AG09319 (cell line): Measurements from ENCODE around the gene SLC2A9.

ENCODE experiments used
- DNase-seq: peaks from one replicate; pipeline ENCODE4 v3.0.0-alpha.2; 2010; ENCODE audit warnings: low read depth; ENCODE audit errors: extremely low read depth
- CTCF ChIP-seq: IDR thresholded peaks from 2 replicates; pipeline ENCODE4 v1.5.1; 2011; ENCODE audit warnings: low read depth, mild to moderate bottlenecking, inconsistent platforms, low read length, moderate library complexity

Gene SLC2A9

DNA sequence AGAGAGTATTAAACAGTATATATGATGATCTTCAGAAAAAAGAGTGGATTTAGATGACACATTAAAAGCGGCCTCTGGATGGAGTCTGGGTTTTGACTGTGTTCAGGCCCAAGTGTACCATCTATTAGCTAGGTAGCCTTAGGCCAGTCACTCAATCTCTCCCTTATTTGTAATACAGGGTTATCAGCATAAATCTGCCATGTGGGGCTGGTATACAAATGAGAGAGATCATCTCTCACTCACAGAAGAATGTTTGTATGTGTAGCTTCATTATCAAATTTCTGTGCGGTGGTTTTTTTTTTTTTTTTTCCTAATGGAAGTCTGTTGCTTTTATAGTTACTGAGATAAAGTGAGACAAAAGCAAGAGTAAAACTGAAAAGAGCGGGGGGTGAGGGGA is 12.7 kb downstream of the SLC2A9 start:
- DNase-seq: no peak
- TF ChIP-seq CTCF: no peak

GRCh38 chr4:10007793-10008608 is 13.3 kb downstream of the SLC2A9 start:
- TF ChIP-seq CTCF: no peak
- DNase-seq: no peak

- no peak for DNase-seq
- TF ChIP-seq CTCF: no peak
Observed at GRCh38 chr4:10007436-10007740, 13.9 kb downstream of the SLC2A9 start.

DNA sequence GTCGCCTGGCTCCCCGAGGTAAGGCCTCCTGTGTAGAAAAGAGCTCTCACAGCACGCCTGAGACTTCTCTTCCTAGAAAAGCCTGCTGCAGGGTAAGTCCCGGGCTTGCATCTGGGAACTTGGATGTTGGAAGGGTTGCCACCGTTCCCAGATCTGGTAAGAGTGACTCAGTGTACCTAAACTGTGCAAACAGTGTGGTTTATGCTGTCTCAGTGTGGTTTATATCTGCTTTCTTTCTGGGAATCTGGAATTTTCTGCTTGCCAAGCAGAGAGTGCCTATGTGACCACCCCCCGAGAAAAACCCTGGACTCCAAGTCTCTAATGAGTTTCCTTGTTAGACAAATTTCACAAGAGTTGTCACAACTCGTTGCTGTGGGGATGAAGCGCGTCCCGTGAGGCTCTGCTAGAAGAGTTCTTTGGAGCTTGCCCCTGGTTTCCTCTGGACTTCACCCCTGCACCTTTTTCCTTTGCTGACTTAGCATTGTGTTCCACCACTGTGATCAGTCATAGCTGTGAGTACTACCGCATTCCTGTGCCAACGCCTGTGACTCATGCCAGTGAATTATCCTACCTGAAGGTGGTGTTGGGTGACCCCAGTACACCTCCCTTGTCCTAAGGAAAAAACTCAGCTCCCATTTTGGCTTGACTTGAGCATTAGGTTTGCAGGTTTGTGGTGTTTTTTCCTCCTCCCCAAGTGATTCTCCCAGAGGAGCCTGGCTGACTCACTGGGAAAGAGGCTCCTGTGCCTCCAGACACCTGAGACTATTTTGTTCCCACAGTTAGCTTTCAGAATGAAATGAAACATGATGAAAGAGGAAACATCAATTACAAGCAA is 14.5 kb downstream of the SLC2A9 start:
- no peak for TF ChIP-seq CTCF
- no peak for DNase-seq

- no peak for TF ChIP-seq CTCF
- no peak for DNase-seq
Observed at GRCh38 chr4:10006231-10006600, 15.1 kb downstream of the SLC2A9 start.

GRCh38 chr4:10005632-10006031 is 15.7 kb downstream of the SLC2A9 start:
- TF ChIP-seq CTCF: no peak

GRCh38 chr4:10003666-10004065 is 17.6 kb downstream of the SLC2A9 start:
- TF ChIP-seq CTCF: no peak
- DNase-seq: no peak

More at GRCh38 chr4:10005632-10006031, 15.7 kb downstream of the SLC2A9 start:
- DNase-seq: no peak
